Measurements from ENCODE around the gene EOLA1.
"Not testable (repeated sequence)": the region's sequence is repeated elsewhere in the genome, so short reads cannot be mapped to it uniquely, and the experiment has no call there.

The EOLA1 gene

GRCh38 chrX:149546962-149547361 lies 6.2 kb downstream of the EOLA1 start:
- DNase-seq = not testable (repeated sequence)

GRCh38 chrX:149547782-149548181 lies 7.0 kb downstream of the EOLA1 start:
- DNase-seq = not testable (repeated sequence)

- DNase-seq = not testable (repeated sequence)
Observed at GRCh38 chrX:149549701-149550100, 8.9 kb downstream of the EOLA1 start, which contains the start of gene HSFX3. Gene HSFX3, minus strand, starts transcription at chrX:149549924. Its CDS starts 72 bp downstream, at chrX:149549852.

- not testable (repeated sequence) for DNase-seq
Observed at GRCh38 chrX:149550454-149550853, 9.6 kb downstream of the EOLA1 start.

GRCh38 chrX:149551245-149551938 lies 10.6 kb downstream of the EOLA1 start:
- not testable (repeated sequence) for DNase-seq

- not testable (repeated sequence) for DNase-seq
Observed at GRCh38 chrX:149551939-149552248, 11.1 kb downstream of the EOLA1 start.

GRCh38 chrX:149555251-149555650 lies 14.4 kb downstream of the EOLA1 start:
- DNase-seq = not testable (repeated sequence)

- no peak for DNase-seq
Observed at GRCh38 chrX:149563359-149563758, 22.5 kb downstream of the EOLA1 start.

- no peak for DNase-seq
Observed at GRCh38 chrX:149567621-149568417, 27.0 kb downstream of the EOLA1 start.

- no peak for DNase-seq
Observed at GRCh38 chrX:149568701-149569296, 28.0 kb downstream of the EOLA1 start.

GRCh38 chrX:149569770-149570169 lies 29.0 kb downstream of the EOLA1 start:
- no peak for DNase-seq

- no peak for DNase-seq
Observed at GRCh38 chrX:149570668-149571067, 29.9 kb downstream of the EOLA1 start.

GRCh38 chrX:149571770-149572169 lies 31.0 kb downstream of the EOLA1 start:
- no peak for DNase-seq

- no peak for DNase-seq
Observed at GRCh38 chrX:149572743-149573142, 31.9 kb downstream of the EOLA1 start.

- not testable (repeated sequence) for DNase-seq
Observed at GRCh38 chrX:149573456-149573855, 32.6 kb downstream of the EOLA1 start.

- not testable (repeated sequence) for DNase-seq
Observed at GRCh38 chrX:149585631-149586030, 44.8 kb downstream of the EOLA1 start.

GRCh38 chrX:149587359-149587758 lies 46.5 kb downstream of the EOLA1 start, which contains the start of gene MAGEA9B:
Gene MAGEA9B, minus strand, starts transcription at chrX:149587459. Its CDS starts 4,280 bp downstream, at chrX:149583179.
- DNase-seq = not testable (repeated sequence)

GRCh38 chrX:149590993-149591392 lies 50.2 kb downstream of the EOLA1 start:
- DNase-seq = not testable (repeated sequence)

GRCh38 chrX:149595214-149595613 lies 54.4 kb downstream of the EOLA1 start, which contains the start of gene HSFX2:
Gene HSFX2, minus strand, starts transcription at chrX:149595314. Its CDS starts 614 bp downstream, at chrX:149594700.
- not testable (repeated sequence) for DNase-seq

- not testable (repeated sequence) for DNase-seq
Observed at GRCh38 chrX:149595943-149596342, 55.1 kb downstream of the EOLA1 start.

Measured in NCI-H748 treated with DMSO at 0.1 percent for 48 hours (cell line).